ENCODE results near the gene MYH15.

The MYH15 gene

GRCh38 chr3:108510496-108510895 lies at the start of gene MYH15:
TSS of gene MYH15 (minus strand) at chr3:108510596. CDS start at chr3:108510530, 66 bp downstream.
- DNase-seq = no peak

DNA sequence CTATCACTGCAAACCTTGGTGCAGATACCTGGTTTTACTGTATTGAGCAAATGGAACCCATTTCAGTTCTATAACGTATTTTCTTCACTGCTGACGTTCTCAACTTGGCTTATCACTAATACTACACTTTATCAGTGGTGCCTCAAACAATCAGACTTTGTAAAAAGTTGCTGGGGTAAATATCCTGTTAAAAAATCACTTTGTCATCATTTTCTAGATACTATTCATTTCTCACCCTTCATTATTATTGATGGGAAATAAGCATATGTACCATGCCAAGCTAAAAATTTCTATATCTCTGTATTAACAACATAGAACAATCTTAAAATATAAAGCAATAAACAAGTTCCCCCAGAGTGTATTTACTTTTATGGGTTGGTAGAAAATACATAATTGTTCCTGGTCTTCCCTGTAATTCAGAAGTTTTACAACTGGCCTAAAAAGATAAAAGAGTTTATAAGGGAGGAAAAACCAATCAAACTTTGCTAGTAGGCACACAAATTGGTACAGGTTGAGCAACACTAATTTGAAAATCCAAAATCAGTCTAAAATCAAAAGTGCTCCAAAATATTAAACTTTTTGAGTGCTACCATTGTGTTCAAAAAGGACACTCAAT lies 45.7 kb upstream of the MYH15 start:
- no peak for DNase-seq

- DNase-seq = no peak
Measured at GRCh38 chr3:108554913-108555571, 44.6 kb upstream of the MYH15 start.

DNA sequence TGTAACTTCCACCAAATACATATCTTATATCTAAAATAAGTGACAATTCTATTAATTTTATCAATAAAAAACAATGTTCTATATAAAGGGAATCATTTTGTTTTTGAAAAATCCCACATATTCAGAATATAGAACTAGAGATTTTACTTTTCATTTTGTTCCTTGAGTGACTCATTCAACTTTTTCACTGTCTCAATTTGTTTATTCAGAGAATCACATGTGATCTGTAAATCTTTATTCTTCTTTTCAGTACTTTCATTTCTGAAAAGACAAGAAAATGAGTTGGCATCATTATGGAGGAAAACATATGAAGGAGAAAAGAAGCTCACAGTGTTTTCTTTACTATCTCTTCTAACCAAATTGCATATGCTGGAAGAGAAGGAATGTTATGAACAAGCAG lies 43.8 kb upstream of the MYH15 start:
- no peak for DNase-seq

GRCh38 chr3:108552267-108553159 lies 42.1 kb upstream of the MYH15 start:
- no peak for DNase-seq

DNA sequence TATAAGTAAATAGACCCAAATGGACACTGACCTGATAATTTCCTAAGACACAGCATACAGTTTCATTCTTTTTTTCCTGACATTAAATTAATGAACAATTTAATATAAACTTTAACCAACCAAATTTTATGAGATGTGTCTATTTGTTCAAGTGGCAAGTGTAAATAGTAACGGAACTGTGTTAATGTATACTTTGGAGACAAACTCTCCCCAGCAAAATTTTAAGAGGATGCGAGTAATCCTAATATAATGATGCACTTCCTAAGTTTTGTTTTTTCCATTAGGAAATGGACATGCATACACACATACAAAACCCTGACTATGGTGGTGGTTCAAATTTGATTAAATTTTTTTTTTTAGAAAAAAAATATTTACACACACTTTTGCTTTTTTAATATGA lies 38.5 kb upstream of the MYH15 start:
- no peak for DNase-seq

GRCh38 chr3:108548304-108548703 lies 37.9 kb upstream of the MYH15 start:
- DNase-seq = no peak

GRCh38 chr3:108546692-108547091 lies 36.3 kb upstream of the MYH15 start:
- DNase-seq = no peak

DNA sequence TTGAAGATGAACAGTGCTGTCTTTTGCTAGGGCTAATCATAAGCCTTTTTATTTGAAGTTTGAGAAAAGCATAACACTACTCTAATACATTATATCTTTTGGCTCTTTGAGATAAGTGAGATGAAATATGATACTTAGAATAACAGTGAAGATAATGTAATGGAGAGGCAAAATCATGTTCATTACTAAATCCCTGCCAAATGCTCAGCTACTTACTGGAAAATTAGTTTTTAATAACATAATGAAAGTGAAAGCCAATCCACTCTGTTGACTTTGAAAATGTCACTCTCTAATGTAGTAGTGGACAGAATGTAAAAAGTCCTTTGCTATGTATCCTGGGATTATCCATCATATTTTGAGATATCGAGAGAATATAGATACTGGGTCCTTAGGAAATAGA lies 35.9 kb upstream of the MYH15 start:
- no peak for DNase-seq

GRCh38 chr3:108538083-108538482 lies 27.7 kb upstream of the MYH15 start:
- no peak for DNase-seq

GRCh38 chr3:108528459-108529252 lies 18.3 kb upstream of the MYH15 start:
- no peak for DNase-seq

GRCh38 chr3:108527817-108528216 lies 17.4 kb upstream of the MYH15 start:
- DNase-seq = no peak

DNA sequence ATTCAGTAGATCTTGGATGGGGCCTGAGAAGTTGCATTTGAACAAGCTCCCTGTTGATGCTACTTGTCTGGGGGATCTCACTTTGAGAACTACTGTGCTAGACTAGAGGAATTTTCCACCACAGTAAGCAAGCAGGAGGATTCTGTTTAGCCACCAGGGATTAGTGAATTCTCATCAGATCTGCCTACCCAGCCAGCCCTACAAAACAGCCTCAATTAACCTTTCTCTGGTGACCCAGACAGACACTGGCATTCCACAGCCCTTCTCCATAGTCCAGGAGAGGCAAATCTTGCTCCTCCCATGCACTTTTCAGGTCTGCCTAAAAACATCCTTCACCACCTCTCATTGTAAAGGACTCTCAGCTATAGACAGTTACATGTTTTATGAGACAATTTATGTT lies 16.7 kb upstream of the MYH15 start:
- DNase-seq = no peak

GRCh38 chr3:108525971-108526370 lies 15.6 kb upstream of the MYH15 start:
- DNase-seq = no peak

DNA sequence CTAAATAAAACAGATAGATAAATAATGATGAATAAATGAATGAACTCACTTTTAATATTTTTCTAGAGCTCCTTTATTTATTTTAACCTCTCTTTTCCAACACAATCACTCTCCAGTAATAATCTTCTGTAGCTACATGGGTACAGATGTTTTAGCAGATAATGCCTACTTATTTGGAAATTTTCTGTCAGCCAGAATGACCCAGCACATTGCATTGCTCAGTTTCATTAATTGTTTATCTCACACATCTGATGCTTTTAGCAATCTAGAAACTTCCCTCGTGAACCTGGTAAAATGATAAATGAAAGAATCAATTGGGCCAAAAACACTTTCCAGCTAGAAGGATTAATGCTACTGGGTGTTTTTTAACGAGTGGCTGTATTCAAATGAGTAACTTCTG lies 14.9 kb upstream of the MYH15 start:
- DNase-seq = no peak

DNA sequence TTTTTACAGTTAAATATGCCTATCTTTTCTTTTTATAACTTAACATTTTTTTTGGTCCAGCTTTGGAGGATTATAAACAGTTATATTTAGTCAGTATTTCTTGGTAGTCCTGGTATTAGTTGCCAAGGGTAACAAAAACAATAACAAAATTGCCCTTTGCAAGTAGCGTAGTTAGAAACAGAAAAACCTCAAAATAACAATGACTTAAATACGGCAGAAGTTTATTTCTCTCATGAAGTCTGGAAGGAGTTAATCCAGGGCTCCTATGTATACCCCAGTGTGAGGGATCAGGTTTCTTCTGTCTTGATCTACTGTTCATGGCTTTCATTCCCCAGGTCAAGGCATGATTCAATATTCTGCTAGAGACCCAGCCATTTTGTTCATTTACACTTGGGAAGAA lies 14.1 kb upstream of the MYH15 start:
- DNase-seq = no peak

DNA sequence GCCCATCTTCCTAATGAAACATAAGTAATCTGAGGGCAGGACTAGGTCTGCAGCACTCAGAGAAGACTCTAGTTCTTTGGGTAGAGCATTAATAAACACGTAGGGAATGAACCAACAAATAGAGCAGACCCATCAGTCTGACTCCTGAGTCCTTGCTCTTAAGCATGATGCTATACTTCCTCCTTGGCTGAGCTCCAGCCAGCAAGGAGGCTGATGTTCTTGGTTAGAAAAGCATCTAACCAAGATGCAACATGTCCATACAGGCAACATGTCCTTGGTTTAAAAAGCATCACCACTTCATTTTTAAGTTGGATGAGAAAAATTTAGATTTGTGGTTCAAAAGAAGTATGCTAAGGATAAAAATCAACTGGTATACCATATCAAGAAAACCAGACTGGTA lies 8.5 kb upstream of the MYH15 start:
- DNase-seq = no peak

DNA sequence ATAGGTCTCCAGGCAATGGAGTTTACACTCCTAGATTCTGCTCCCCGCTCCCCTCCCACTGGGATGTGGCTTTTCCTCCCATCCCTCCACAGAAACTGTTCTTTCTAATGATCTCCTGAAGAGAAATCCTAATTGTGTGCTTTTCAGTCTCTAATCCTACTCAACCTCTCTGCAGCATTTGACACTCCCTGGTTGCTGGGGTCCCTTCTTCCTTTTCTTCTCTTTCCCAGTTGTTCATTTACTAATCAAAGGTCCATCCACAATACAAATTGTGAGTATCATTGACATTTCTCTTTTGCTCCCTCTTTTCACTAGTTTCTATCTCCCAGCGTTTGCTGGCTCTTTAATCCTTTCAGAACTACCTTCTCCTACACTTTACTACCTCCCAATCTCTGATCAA lies 6.5 kb upstream of the MYH15 start:
- DNase-seq = no peak

GRCh38 chr3:108513961-108514360 lies 3.6 kb upstream of the MYH15 start:
- no peak for DNase-seq

DNA sequence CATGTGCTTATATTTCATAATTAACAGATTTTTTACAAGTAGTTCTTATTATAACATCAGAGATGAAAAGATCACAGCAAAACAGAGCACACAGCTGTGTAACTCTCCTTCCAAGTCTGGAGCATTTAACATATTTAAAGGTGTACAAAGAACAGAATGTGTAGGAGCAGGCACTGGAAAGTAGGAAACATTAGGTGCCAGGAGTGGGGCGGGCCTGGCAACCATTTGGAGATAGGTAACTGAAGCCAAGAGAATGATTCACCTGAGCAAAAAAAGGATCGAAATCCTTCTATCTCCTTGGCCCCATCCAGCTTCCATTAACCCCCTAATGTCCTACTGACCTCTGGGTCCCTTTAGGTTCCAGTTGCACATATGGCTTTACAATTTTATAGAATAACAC lies 2.3 kb upstream of the MYH15 start:
- DNase-seq = no peak

DNA sequence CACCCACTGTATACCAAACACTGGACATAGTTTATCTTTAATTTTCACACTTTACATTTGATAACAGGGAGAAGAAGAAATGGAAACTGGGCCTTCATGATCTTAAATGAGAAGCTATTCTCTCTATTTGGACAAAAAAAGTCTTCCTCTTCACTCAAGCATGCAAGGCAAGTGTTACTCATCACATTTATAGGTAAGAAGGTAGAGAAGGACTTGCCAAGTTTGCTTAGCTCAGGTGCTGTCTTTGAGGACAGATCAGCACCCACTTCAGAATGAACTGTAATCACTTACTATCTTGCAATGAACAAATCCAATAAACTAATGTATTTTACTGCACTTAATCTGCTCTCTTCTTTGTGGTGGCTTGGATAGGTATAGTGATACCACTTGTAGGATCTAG lies 1.1 kb upstream of the MYH15 start:
- no peak for DNase-seq

DNA sequence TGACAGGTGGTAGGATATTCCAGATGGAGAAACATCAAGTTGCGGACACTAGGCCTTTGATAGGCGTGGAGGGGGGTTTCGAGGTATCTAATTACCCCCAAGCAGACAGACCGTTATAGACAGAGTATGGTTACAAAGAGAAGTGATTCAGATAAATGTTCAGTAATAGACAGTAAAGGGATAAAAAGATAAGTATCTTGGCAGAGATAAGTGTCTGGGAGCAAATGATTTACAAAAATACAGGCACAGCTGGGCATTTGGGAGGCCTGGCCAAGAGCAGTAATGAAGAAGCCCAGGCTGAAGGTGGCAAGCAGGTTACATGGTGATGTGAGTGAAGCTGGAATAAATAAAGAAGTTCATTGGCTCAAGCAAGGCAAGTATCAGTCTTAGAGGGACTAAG lies 659 bp upstream of the MYH15 start:
- DNase-seq = no peak

DNA sequence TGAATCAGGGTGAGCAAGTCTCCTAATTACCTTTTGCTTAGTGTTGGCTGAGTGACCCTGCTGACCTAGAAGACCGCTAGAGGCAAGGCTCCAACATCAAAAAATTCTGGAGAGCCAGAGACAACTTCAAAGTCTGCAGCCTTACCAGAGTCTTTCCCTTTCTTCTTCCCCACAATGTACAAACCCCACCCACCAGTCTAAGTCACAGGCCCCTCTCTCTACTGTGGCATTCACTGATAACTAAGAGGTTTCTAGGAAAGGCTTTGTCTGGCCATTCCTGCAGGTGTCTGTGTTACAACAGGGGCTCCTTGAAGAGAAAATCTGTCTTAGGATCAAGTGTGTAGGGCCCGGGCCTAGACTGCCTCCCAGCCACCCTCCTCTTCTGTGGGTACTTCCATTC lies 525 bp downstream of the MYH15 start:
- DNase-seq = no peak

Measured in activated CD8-positive, alpha-beta memory T cell treated with anti-CD3 and anti-CD28 coated beads, Interleukin-2, amount 50 U/mL, for 4 hours (primary cell).